Measurements from ENCODE around the gene CCDC179. TPM values are rescaled to one million over a fixed set of nuclear protein-coding genes. Genes with fewer than 3 reads are reported as not detected.

CCDC179 gene
- total and polyA plus RNA-seq, 2 of the 13 experiments (the other 11 are each of a cell fraction or from before 2014, with no cell fraction given) = not detected

- TF ChIP-seq ARID5B (CRISPR knock-in tag; IDR thresholded peaks at IDR 0.05) = peak; percentile 35
- TF ChIP-seq PRDM10 (CRISPR knock-in tag; IDR thresholded peaks at IDR 0.05; ENCODE audit: low read depth) = peak; percentile 66; the same call in 1 of the 2 replicates
- peak; percentile 46; the same call in 1 of the 2 replicates for TF ChIP-seq FOXK1 (CRISPR knock-in tag; IDR thresholded peaks at IDR 0.05; ENCODE audit: borderline replicate concordance, low read depth)
- TF ChIP-seq ATF4 (CRISPR knock-in tag; IDR thresholded peaks at IDR 0.05) = peak in 1 of 2 experiments; percentile 64; a peak in 2 of 4 replicates
- TF ChIP-seq ZNF281 (CRISPR knock-in tag; IDR thresholded peaks at IDR 0.05; ENCODE audit: borderline replicate concordance) = peak; percentile 47; the same call in 1 of the 2 replicates
- no peak for TF ChIP-seq PLRG1 (conservative IDR thresholded peaks at IDR 0.05)
- no peak for TF ChIP-seq NKX3-1 (CRISPR knock-in tag; IDR thresholded peaks at IDR 0.05)
- peak; percentile 44; the same call in 1 of the 2 replicates for TF ChIP-seq ZNF441 (CRISPR knock-in tag; IDR thresholded peaks at IDR 0.05; ENCODE audit: borderline replicate concordance)
- no peak for TF ChIP-seq CREB3 (CRISPR knock-in tag; IDR thresholded peaks at IDR 0.05)
- 0 out of 2 replicates have a peak, but pooled peaks have one; percentile 44 for TF ChIP-seq ZNF543 (CRISPR knock-in tag; IDR thresholded peaks at IDR 0.05)
- no peak for TF ChIP-seq GLMP (CRISPR knock-in tag; IDR thresholded peaks at IDR 0.05; ENCODE audit: borderline replicate concordance)
- TF ChIP-seq MED13 (CRISPR knock-in tag; IDR thresholded peaks at IDR 0.05) = peak; percentile 41; the same call in 1 of the 2 replicates
- no peak for TF ChIP-seq ZNF101 (CRISPR knock-in tag; IDR thresholded peaks at IDR 0.05; ENCODE audit: borderline replicate concordance, low read depth)
These were observed 30.8 kb downstream of the CCDC179 start, which contains the start of gene SVIP (continued) for GRCh38 chr11:22829231-22830081.
